KMS-11 (cell line): ENCODE results near the gene AMZ1.

ENCODE experiments used
- H2AFZ ChIP-seq: fragments of 200-600 bp; sonication (generic); 2 replicates; pipeline ENCODE4 v1.6.1; 2016; ENCODE audit warnings: antibody characterized with exemption, mixed run types, low read depth
- H3K27ac ChIP-seq: fragments of 200-600 bp; sonication (generic); 2 replicates; pipeline ENCODE4 v1.6.1; 2016; ENCODE audit warnings: mild to moderate bottlenecking, mixed run types
- H3K27me3 ChIP-seq: fragments of 200-600 bp; sonication (generic); 2 replicates; pipeline ENCODE4 v1.6.1; 2017; ENCODE audit warnings: mild to moderate bottlenecking, low read depth, mixed run types, moderate library complexity; ENCODE audit not compliant: insufficient read depth
- H3K36me3 ChIP-seq: fragments of 200-600 bp; sonication (generic); 2 replicates; pipeline ENCODE4 v1.6.1; 2017; ENCODE audit warnings: mild to moderate bottlenecking, mixed run types; ENCODE audit not compliant: insufficient read depth
- H3K4me1 ChIP-seq: fragments of 200-600 bp; sonication (generic); 2 replicates; pipeline ENCODE4 v1.6.1; 2016; ENCODE audit warnings: mild to moderate bottlenecking, low read depth, mixed run types; ENCODE audit not compliant: poor library complexity, severe bottlenecking
- H3K4me2 ChIP-seq: fragments of 200-600 bp; sonication (generic); 2 replicates; pipeline ENCODE4 v1.7.0; 2016; ENCODE audit warnings: mild to moderate bottlenecking, mixed run types
- H3K4me3 ChIP-seq: fragments of 200-600 bp; sonication (generic); IDR thresholded peaks from 2 replicates; pipeline ENCODE4 v1.6.1; 2017; ENCODE audit warnings: low read depth, low read length, mixed read lengths; ENCODE audit not compliant: insufficient read depth
- H3K79me2 ChIP-seq: fragments of 200-600 bp; sonication (generic); 2 replicates; pipeline ENCODE4 v1.6.1; 2016; ENCODE audit warnings: low read depth, mixed run types; ENCODE audit not compliant: insufficient read depth
- H3K9ac ChIP-seq: fragments of 200-600 bp; sonication (generic); 2 replicates; pipeline ENCODE4 v1.6.1; 2016; ENCODE audit warnings: mild to moderate bottlenecking, mixed run types
- H4K20me1 ChIP-seq: fragments of 200-600 bp; sonication (generic); 2 replicates; pipeline ENCODE4 v1.6.1; 2016; ENCODE audit warnings: mild to moderate bottlenecking, mixed run types; ENCODE audit not compliant: insufficient read depth
- CTCF ChIP-seq: fragments of 200-600 bp; sonication (generic); conservative IDR thresholded peaks from 2 replicates; pipeline ENCODE4 v1.6.1; 2017; ENCODE audit warnings: low read depth, mild to moderate bottlenecking, antibody characterized with exemption, low read length, moderate library complexity, mixed read lengths

Gene AMZ1

GRCh38 chr7:2646336-2646679 is 41.7 kb upstream of the AMZ1 start:
- H3K36me3 ChIP-seq: no peaks in the 10 kb centered on the region
- no peaks in the 10 kb centered on the region for H3K27me3 ChIP-seq
- H2AFZ ChIP-seq: no peak overlapping the region
- TF ChIP-seq CTCF: no peak
- no peak overlapping the region for H3K4me2 ChIP-seq
- H3K79me2 ChIP-seq: no peaks in the 10 kb centered on the region
- no peak overlapping the region for H3K4me3 ChIP-seq
- no peak overlapping the region for H3K9ac ChIP-seq
- no peaks in the 10 kb centered on the region for H4K20me1 ChIP-seq
- H3K4me1 ChIP-seq: peaks cover 8% of the 10 kb centered on the region
- no peak overlapping the region for H3K27ac ChIP-seq

GRCh38 chr7:2646680-2647571 is 41.1 kb upstream of the AMZ1 start:
- Histone ChIP-seq H3K4me2 (no peak overlapping the region), H3K36me3 (no peaks in the 10 kb centered on the region), H3K27me3 (no peaks in the 10 kb centered on the region), H3K79me2 (no peaks in the 10 kb centered on the region), H4K20me1 (no peaks in the 10 kb centered on the region), H3K27ac (no peak overlapping the region), H3K9ac (no peak overlapping the region), H3K4me1 (peaks cover 8% of the 10 kb centered on the region), H3K4me3 (no peak overlapping the region), H2AFZ (no peak overlapping the region)
- no peak for TF ChIP-seq CTCF

- Histone ChIP-seq H2AFZ (no peak overlapping the region), H3K27me3 (no peaks in the 10 kb centered on the region), H3K79me2 (no peaks in the 10 kb centered on the region)
Measured at GRCh38 chr7:2647594-2648172, 40.3 kb upstream of the AMZ1 start.

GRCh38 chr7:2649139-2649838 is 38.7 kb upstream of the AMZ1 start:
- Histone ChIP-seq H3K9ac (no peak overlapping the region), H3K4me1 (peaks cover 8% of the 10 kb centered on the region), H3K4me2 (no peak overlapping the region), H4K20me1 (no peaks in the 10 kb centered on the region), H3K36me3 (no peaks in the 10 kb centered on the region), H3K4me3 (no peak overlapping the region), H3K27ac (no peak overlapping the region), H3K27me3 (peaks cover 5% of the 10 kb centered on the region; the same call in 1 of the 2 replicates), H3K79me2 (no peaks in the 10 kb centered on the region), H2AFZ (no peak overlapping the region)
- no peak for TF ChIP-seq CTCF

More at GRCh38 chr7:2647594-2648172, 40.3 kb upstream of the AMZ1 start:
- Histone ChIP-seq H3K27ac (no peak overlapping the region), H3K4me3 (no peak overlapping the region), H3K36me3 (no peaks in the 10 kb centered on the region), H3K9ac (no peak overlapping the region), H4K20me1 (no peaks in the 10 kb centered on the region), H3K4me1 (peaks cover 8% of the 10 kb centered on the region), H3K4me2 (no peak overlapping the region)
- no peak for TF ChIP-seq CTCF
